ENCODE results near the gene CA10.

- TF ChIP-seq CTCF (IDR thresholded peaks at IDR 0.05; ENCODE audit: insufficient read depth, low read length, poor library complexity, severe bottlenecking) (no peak), EZH2phosphoT487 (conservative IDR thresholded peaks at IDR 0.05; ENCODE audit: low read length) (no peak)
Observed at GRCh38 chr17:52049496-52049895, 109.0 kb downstream of the CA10 start.

Data from SU-DHL-6 (cell line).